Smooth muscle cell (in vitro differentiated cells): ENCODE results near the gene SGSH. TPM values are rescaled to one million over a fixed set of nuclear protein-coding genes. Genes with fewer than 3 reads are reported as not detected.

Experiments used
- DNase-seq: peaks from one replicate; lab custom pipeline; 2025; ENCODE audit not compliant: unreplicated experiment; lab: John Stamatoyannopoulos, UW
- H2AFZ ChIP-seq: fragments of 200-600 bp; sonication (generic); 2 replicates; pipeline ENCODE4 v1.6.0; 2016; ENCODE audit warnings: antibody characterized with exemption, low read depth, mild to moderate bottlenecking
- H3F3A ChIP-seq: fragments of 200-600 bp; sonication (generic); 2 replicates; pipeline ENCODE4 v1.6.0; 2017; ENCODE audit warnings: antibody characterized with exemption, low read depth
- H3K27ac ChIP-seq: fragments of 200-600 bp; sonication (generic); 2 replicates; pipeline ENCODE4 v1.5.1; 2016; ENCODE audit warnings: low read depth, mild to moderate bottlenecking
- H3K27me3 ChIP-seq: fragments of 200-600 bp; sonication (generic); 2 replicates; pipeline ENCODE4 v1.6.1; 2016; ENCODE audit warnings: low read depth, mild to moderate bottlenecking
- H3K36me3 ChIP-seq: fragments of 200-600 bp; sonication (generic); 2 replicates; pipeline ENCODE4 v1.5.1; 2016; ENCODE audit warnings: low read depth
- H3K4me1 ChIP-seq: fragments of 200-600 bp; sonication (generic); 2 replicates; pipeline ENCODE4 v1.5.1; 2016; ENCODE audit warnings: low read depth
- H3K4me2 ChIP-seq: fragments of 200-600 bp; sonication (generic); 2 replicates; pipeline ENCODE4 v1.6.0; 2016; ENCODE audit warnings: mild to moderate bottlenecking
- H3K4me3 ChIP-seq: fragments of 200-600 bp; sonication (generic); 2 replicates; pipeline ENCODE4 v1.5.1; 2016; ENCODE audit warnings: mild to moderate bottlenecking
- H3K79me2 ChIP-seq: fragments of 200-600 bp; sonication (generic); 2 replicates; pipeline ENCODE4 v1.6.0; 2016; ENCODE audit warnings: low read depth, mild to moderate bottlenecking
- H3K9ac ChIP-seq: fragments of 200-600 bp; sonication (generic); 2 replicates; pipeline ENCODE4 v1.6.0; 2016; ENCODE audit warnings: low read depth
- H3K9me3 ChIP-seq: fragments of 200-600 bp; sonication (generic); replicated peaks from 2 replicates; pipeline ENCODE4 v1.5.1; 2016; ENCODE audit warnings: low read depth
- H4K20me1 ChIP-seq: fragments of 200-600 bp; sonication (generic); 2 replicates; pipeline ENCODE4 v1.6.0; 2016; ENCODE audit warnings: low read depth
- CTCF ChIP-seq: fragments of 200-600 bp; sonication (generic); IDR thresholded peaks from 2 replicates; pipeline ENCODE4 v1.5.1; 2017; ENCODE audit warnings: borderline replicate concordance, mild to moderate bottlenecking, antibody characterized with exemption; ENCODE audit not compliant: insufficient read depth, poor library complexity, severe bottlenecking
- WGBS: methylation state at CpG from one replicate; pipeline ENCODE4 v1.1.7; 2016; ENCODE audit warnings: low lambda C conversion rate; 5-methylcytosine and 5-hydroxymethylcytosine counted together
- polyA plus RNA-seq: library from polyadenylated mRNA; unstranded; fragments of >200 nt; fragmentation: Nextera tagmentation; extraction: Ambion mirVana; gene quantifications from 2 replicates; pipeline ENCODE4 v1.2.1, GENCODE V29; 2016
- total RNA-seq: library from RNA; depleted of rRNA; stranded (reverse); fragments of >200 nt; gene quantifications from 2 replicates; pipeline ENCODE4 v1.2.3, GENCODE V29; 2014

Gene SGSH
- total and polyA plus RNA-seq, 2 experiments from 2014 or later, result 5.8 to 29.2 TPM

GRCh38 chr17:80205811-80206210, 14.3 kb downstream of the SGSH start:
- Histone ChIP-seq H3F3A (no peaks in the 10 kb centered on the region), H3K79me2 (no peaks in the 10 kb centered on the region), H3K4me1 (no peaks in the 10 kb centered on the region), H3K27ac (no peak overlapping the region), H3K4me3 (no peak overlapping the region), H2AFZ (no peak overlapping the region), H3K4me2 (no peak overlapping the region), H3K9me3 (no peaks in the 10 kb centered on the region), H3K9ac (no peak overlapping the region), H4K20me1 (no peaks in the 10 kb centered on the region), H3K27me3 (no peaks in the 10 kb centered on the region), H3K36me3 (no peaks in the 10 kb centered on the region)
- no peak for TF ChIP-seq CTCF
- whole genome bisulfite sequencing, result 96% methylated on average over 13 of the region's 13 CpGs
- no peak for DNase-seq

- 90% methylated on average over 16 of the region's 19 CpGs for WGBS
- Histone ChIP-seq H4K20me1 (no peaks in the 10 kb centered on the region), H3K4me1 (no peaks in the 10 kb centered on the region), H3K9ac (no peak overlapping the region), H3K27me3 (no peaks in the 10 kb centered on the region), H3K4me2 (no peak overlapping the region), H3K79me2 (no peaks in the 10 kb centered on the region), H3K4me3 (no peak overlapping the region), H3K9me3 (no peaks in the 10 kb centered on the region), H3F3A (no peaks in the 10 kb centered on the region), H2AFZ (no peak overlapping the region), H3K27ac (no peak overlapping the region), H3K36me3 (no peaks in the 10 kb centered on the region)
- TF ChIP-seq CTCF, result no peak
- DNase-seq, result no peak
Observed at GRCh38 chr17:80204626-80205468, 15.3 kb downstream of the SGSH start.

GRCh38 chr17:80203471-80203963, 16.6 kb downstream of the SGSH start:
- Histone ChIP-seq H4K20me1 (no peaks in the 10 kb centered on the region), H3K4me2 (no peak overlapping the region), H3F3A (no peaks in the 10 kb centered on the region), H3K79me2 (no peaks in the 10 kb centered on the region), H3K4me1 (no peaks in the 10 kb centered on the region), H3K9ac (no peak overlapping the region), H3K36me3 (no peaks in the 10 kb centered on the region), H2AFZ (no peak overlapping the region), H3K4me3 (no peak overlapping the region), H3K9me3 (no peaks in the 10 kb centered on the region), H3K27me3 (no peaks in the 10 kb centered on the region), H3K27ac (no peak overlapping the region)
- 87% methylated on average over 11 of the region's 11 CpGs for WGBS
- DNase-seq, result no peak
- no peak for TF ChIP-seq CTCF

- Histone ChIP-seq H3F3A (no peaks in the 10 kb centered on the region), H3K27me3 (no peaks in the 10 kb centered on the region), H3K9me3 (no peaks in the 10 kb centered on the region), H3K4me2 (no peak overlapping the region), H3K79me2 (no peaks in the 10 kb centered on the region), H3K9ac (no peak overlapping the region), H3K36me3 (no peaks in the 10 kb centered on the region), H3K4me1 (no peaks in the 10 kb centered on the region), H3K27ac (no peak overlapping the region), H4K20me1 (no peaks in the 10 kb centered on the region), H2AFZ (no peak overlapping the region), H3K4me3 (no peak overlapping the region)
- 97% methylated on average over 17 of the region's 17 CpGs for WGBS
- no peak for TF ChIP-seq CTCF
- DNase-seq, result no peak
Observed at GRCh38 chr17:80202197-80202596, 17.9 kb downstream of the SGSH start.
